Mononuclear cell (primary cell): ENCODE measurements around the gene GARIN3. TPM values are rescaled to one million over a fixed set of nuclear protein-coding genes. Genes with fewer than 3 reads are reported as not detected.

ENCODE experiments used
- H3K27me3 ChIP-seq: 2 replicates; pipeline ENCODE4 v1.6.0; 2011; ENCODE audit warnings: low read length, control low read depth; ENCODE audit not compliant: insufficient read depth
- H3K4me1 ChIP-seq: 2 replicates; pipeline ENCODE4 v1.5.1; 2011; ENCODE audit warnings: mild to moderate bottlenecking, low read length, control low read depth; ENCODE audit not compliant: insufficient read depth
- H3K4me3 ChIP-seq: 2 replicates; pipeline ENCODE4 v1.5.1; 2011; ENCODE audit warnings: mild to moderate bottlenecking, low read length, moderate library complexity
- H3K9me3 ChIP-seq: 2 replicates; pipeline ENCODE4 v1.5.1; 2011; ENCODE audit warnings: low read depth, mild to moderate bottlenecking, control low read depth, low read length
- total RNA-seq: library from RNA; depleted of rRNA; stranded (reverse); fragments of >200 nt; gene quantifications from one replicate; pipeline ENCODE4 v1.2.3, GENCODE V29; 2012

The GARIN3 gene
- total RNA-seq, 1 donor: not detected

GRCh38 chr5:157142317-157143126 is 23.5 kb downstream of the GARIN3 start, which contains the start of gene MED7:
TSS of gene MED7 (minus strand) at chr5:157142865. CDS start at chr5:157139431, 3,434 bp downstream.
- H3K27me3 ChIP-seq: no peaks in the 10 kb centered on the region

GRCh38 chr5:157137691-157138090 is 28.4 kb downstream of the GARIN3 start:
- Histone ChIP-seq H3K4me1 (peaks cover 14% of the 10 kb centered on the region), H3K4me3 (no peak overlapping the region), H3K9me3 (no peaks in the 10 kb centered on the region)

More at GRCh38 chr5:157142317-157143126, 23.5 kb downstream of the GARIN3 start, which contains the start of gene MED7:
- Histone ChIP-seq H3K9me3 (no peaks in the 10 kb centered on the region), H3K4me1 (peaks cover 22% of the 10 kb centered on the region), H3K4me3 (peak within 1 kb of the TSS; percentile 99)

DNA sequence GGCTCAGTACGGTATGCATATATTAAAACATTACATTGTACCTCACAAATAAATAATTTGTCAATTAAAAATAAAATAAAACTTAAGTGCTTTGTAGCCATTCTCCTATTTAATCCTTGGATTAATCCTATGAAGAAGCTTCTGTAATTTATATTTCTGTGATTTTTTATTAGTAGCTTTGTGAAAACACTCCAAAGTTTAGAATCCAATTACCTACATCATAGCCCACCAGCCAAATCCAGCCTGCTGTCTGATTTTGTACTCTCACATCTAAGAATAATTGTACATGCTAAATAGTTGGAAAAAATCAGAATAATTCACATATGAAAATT is 33.8 kb downstream of the GARIN3 start:
- no peaks in the 10 kb centered on the region for H3K9me3 ChIP-seq
- no peak overlapping the region for H3K4me3 ChIP-seq
- H3K27me3 ChIP-seq: no peaks in the 10 kb centered on the region
- peaks cover 13% of the 10 kb centered on the region for H3K4me1 ChIP-seq

More at GRCh38 chr5:157137691-157138090, 28.4 kb downstream of the GARIN3 start:
- H3K27me3 ChIP-seq: no peaks in the 10 kb centered on the region

DNA sequence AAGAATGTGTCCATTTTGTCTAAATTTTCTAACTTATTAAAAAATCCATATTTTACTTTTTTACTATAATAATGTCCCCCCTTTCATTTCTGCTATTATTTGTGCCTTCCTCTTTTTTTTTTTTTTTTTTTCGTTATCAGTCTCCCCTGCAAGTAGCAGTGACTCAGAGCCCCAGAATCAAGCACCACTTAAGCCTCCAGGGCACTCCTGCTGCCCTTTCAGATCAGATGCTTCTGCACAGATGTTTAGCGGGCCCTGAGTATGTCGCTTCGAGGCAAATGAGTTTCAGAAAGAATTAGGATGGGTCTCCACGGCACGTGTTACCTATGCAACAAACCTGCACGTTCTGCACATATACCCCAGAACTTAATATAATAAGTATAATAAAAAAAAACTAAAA is 35.1 kb downstream of the GARIN3 start:
- peaks cover 13% of the 10 kb centered on the region for H3K4me1 ChIP-seq
- H3K9me3 ChIP-seq: no peaks in the 10 kb centered on the region
- no peak overlapping the region for H3K4me3 ChIP-seq
- no peaks in the 10 kb centered on the region for H3K27me3 ChIP-seq

- H3K9me3 ChIP-seq: peaks cover 16% of the 10 kb centered on the region
- H3K4me3 ChIP-seq: no peak overlapping the region
- H3K27me3 ChIP-seq: no peaks in the 10 kb centered on the region
- H3K4me1 ChIP-seq: no peaks in the 10 kb centered on the region
Observed at GRCh38 chr5:157121709-157122108, 44.4 kb downstream of the GARIN3 start.

DNA sequence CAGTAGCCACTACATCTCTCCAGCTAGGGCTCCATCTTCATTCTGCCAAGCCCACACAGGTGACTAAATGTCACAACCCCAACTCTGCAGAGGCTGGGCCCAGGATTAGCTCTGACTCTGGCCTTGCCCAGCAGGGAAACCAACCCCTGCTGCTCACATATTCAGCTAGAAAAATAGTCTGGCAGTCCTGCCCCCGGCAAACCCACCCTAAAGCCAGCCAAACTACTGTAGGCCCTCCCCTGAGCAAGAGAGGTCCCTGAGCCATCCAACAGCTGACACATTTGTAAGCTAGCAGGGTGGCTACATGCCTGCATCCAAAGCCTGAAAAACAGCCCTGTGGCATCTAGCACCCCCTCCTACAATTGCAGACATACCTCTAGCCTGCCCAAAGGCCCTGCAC is 46.0 kb downstream of the GARIN3 start:
- H3K4me1 ChIP-seq: no peaks in the 10 kb centered on the region
- H3K9me3 ChIP-seq: peaks cover 16% of the 10 kb centered on the region
- no peak overlapping the region for H3K4me3 ChIP-seq
- no peaks in the 10 kb centered on the region for H3K27me3 ChIP-seq

DNA sequence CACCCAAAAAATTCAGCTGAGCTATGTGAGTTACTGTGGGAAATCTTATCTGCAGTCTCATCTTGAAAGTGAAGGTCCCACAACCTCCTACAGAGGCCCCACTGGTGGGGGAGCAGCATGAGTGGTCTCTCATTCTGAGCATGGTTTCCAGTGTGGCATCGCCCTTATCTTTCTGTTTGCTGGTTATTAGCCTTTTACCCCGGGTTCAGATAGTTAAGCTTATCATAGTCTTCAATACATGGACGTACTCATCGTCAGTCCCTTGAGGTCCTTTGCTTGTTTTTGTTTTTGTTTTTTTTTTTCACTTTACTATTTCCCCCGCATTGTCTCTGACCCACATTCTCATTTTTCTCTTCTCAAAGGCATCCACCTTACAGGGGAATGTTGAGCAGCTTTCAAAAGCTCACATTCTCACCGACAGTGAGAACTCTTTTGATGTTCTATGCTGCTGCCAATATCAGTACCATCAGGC is 49.5 kb downstream of the GARIN3 start:
- H3K27me3 ChIP-seq: no peaks in the 10 kb centered on the region
- H3K9me3 ChIP-seq: peaks cover 5% of the 10 kb centered on the region

DNA sequence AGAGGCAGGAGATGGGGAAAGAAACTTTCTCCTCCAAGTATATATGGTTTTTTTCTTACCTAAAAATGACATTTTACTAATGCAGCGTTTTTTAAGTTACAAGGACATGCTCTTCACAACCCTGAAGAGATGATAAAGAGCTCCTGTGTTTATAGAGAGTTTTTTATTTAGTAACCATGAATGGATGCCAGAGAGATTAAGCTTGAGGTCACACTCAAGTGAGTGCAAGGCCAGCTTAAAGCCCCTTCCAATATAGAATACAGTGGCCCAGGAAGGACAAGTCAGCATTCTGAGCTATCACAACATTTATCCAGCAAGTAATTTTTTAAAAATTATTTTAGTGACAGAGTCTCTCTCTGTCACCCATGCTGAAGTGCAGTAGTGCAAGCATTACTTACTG is 50.6 kb downstream of the GARIN3 start:
- peaks cover 1% of the 10 kb centered on the region for H3K4me1 ChIP-seq

More for the DNA sequence above, 49.5 kb downstream of the GARIN3 start:
- H3K4me1 ChIP-seq: no peaks in the 10 kb centered on the region
- no peak overlapping the region for H3K4me3 ChIP-seq

GRCh38 chr5:157115012-157115411 is 51.1 kb downstream of the GARIN3 start:
- Histone ChIP-seq H3K9me3 (no peaks in the 10 kb centered on the region), H3K4me3 (no peak overlapping the region), H3K4me1 (peaks cover 6% of the 10 kb centered on the region), H3K27me3 (no peaks in the 10 kb centered on the region)

More for the DNA sequence above, 50.6 kb downstream of the GARIN3 start:
- Histone ChIP-seq H3K4me3 (no peak overlapping the region), H3K27me3 (no peaks in the 10 kb centered on the region), H3K9me3 (no peaks in the 10 kb centered on the region)

DNA sequence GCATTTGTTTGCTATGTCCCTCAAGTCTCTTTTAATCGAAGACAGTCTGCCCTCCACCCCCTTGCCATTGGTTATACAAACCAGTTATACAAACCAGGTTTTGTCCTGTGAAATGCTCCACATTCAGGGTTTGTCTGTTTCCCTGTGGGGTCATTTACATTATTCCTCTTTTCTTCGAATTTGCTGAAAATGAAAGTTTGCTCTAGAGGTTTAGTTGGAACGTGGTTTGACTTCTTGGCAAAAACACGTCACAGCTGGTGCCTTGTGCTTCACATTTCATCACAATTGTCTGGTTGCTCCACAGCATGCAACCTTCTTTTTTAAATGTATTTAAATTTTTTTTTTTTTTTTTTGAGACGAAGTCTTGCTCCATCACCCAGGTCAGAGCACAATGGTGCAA is 53.1 kb downstream of the GARIN3 start:
- Histone ChIP-seq H3K9me3 (no peaks in the 10 kb centered on the region), H3K4me3 (no peak overlapping the region), H3K4me1 (peaks cover 26% of the 10 kb centered on the region), H3K27me3 (no peaks in the 10 kb centered on the region)

Other genes with a start within 250 kb of the GARIN3 start
- 3.3 TPM for gene TIMD4, start 203.0 kb downstream of the GARIN3 start, total RNA-seq
- gene HAVCR1, start 107.1 kb downstream of the GARIN3 start, total RNA-seq: 1.3 TPM
- gene HAVCR2, start 57.2 kb downstream of the GARIN3 start, total RNA-seq: 27.3 TPM
- gene MED7, start 23.4 kb downstream of the GARIN3 start, total RNA-seq: 12.0 TPM
- 209 TPM for gene ITK, start 14.6 kb upstream of the GARIN3 start, total RNA-seq
- gene CYFIP2, start 99.9 kb upstream of the GARIN3 start, total RNA-seq: 200 TPM